Measurements from ENCODE around the gene HDAC4. TPM values are rescaled to one million over a fixed set of nuclear protein-coding genes. Genes with fewer than 3 reads are reported as not detected.

HDAC4 gene
- total RNA-seq, 1 donor from 2014 or later: 7.8 TPM

DNA sequence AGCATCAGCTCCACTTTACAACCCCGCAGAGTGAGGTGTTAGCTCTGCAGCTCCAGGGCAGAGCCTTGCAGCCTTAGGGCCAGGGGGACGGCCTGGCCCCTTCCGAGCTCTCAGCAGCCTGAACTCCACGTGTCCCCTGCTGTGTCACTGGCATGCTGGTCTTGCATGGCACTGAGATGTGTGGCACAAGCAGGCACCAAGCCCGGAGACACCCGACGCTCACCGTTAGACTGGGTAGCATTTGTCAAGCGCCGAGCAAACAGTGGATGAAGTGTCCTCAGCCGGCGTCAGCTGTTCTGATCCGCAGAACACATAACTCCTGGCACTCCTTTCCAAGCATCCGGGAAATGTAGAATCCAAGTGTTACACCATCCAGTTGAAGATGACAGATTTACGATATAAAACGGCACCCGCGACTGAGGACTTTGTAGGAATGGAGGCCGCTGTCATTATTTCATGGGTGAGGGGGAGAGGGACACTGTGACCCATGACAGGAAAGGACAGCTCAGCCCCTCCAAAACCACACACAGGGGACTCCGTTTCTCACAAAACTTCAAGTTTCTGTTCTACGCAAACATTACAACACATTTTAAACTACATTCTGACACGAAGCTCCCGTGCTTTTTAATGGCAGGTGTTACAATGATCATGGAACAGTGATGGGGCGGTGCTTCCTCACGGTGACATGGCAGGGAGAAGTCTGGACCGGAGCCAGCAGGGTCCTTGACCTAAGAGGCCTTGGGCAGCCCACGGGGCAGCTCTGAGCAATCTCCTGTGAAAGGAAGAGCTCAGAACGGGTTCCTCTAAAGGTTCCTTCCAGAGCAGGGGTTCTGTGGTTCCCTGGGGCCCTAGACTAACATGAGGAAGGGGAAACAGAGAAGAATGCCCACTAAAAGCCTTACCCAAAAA lies 89.4 kb downstream of the HDAC4 start:
- DNase-seq (ENCODE audit: low read depth): no peak
- Histone ChIP-seq H3K36me3 (ENCODE audit: control insufficient read depth, insufficient read depth, low read length) (no peaks in the 10 kb centered on the region), H3K4me3 (ENCODE audit: low read depth, low read length) (no peak overlapping the region), H3K27me3 (ENCODE audit: control insufficient read depth, insufficient read depth, low read length) (no peaks in the 10 kb centered on the region)
- TF ChIP-seq CTCF (IDR thresholded peaks at IDR 0.05; ENCODE audit: insufficient read depth, low read length, poor library complexity, severe bottlenecking): no peak

DNA sequence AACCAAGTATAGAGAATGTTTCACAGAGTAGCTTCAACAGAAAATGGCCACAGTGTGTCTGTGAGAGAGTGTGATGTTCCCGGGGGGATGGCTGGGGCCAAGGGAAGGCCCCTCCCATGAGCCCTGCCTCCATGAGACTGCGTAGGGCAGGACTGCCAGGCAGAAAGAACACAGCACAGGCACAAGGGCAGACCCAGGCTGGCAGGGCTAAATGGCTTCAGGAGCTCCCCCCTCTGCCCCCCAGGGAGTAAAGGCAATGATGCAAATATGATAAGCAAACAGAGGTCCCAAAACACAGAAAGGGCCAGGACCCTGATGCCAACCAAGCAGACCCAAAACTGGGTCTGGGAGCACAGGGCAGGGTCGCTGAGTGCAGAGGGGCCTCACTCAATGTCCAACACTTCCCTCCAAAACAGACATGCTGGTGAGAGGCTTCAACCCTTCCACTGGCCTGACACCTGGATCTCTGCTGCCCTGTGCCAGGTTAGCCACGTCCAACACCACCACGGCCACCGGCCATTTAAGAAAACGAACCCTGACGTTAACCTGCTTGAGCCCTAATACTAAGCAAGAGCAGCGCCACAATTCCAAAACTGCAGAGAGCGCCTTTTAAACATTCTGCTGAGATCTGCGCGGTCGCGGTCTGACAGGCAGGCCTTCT lies 90.3 kb downstream of the HDAC4 start:
- Histone ChIP-seq H3K4me3 (ENCODE audit: low read depth, low read length) (no peak overlapping the region), H3K27me3 (ENCODE audit: control insufficient read depth, insufficient read depth, low read length) (no peaks in the 10 kb centered on the region), H3K36me3 (ENCODE audit: control insufficient read depth, insufficient read depth, low read length) (no peaks in the 10 kb centered on the region)
- DNase-seq (ENCODE audit: low read depth): no peak
- TF ChIP-seq CTCF (IDR thresholded peaks at IDR 0.05; ENCODE audit: insufficient read depth, low read length, poor library complexity, severe bottlenecking): no peak

- H3K4me3 ChIP-seq (ENCODE audit: low read depth, low read length): no peak overlapping the region
- TF ChIP-seq CTCF (IDR thresholded peaks at IDR 0.05; ENCODE audit: insufficient read depth, low read length, poor library complexity, severe bottlenecking): no peak
- no peaks in the 10 kb centered on the region for H3K27me3 ChIP-seq (ENCODE audit: control insufficient read depth, insufficient read depth, low read length)
- no peak for DNase-seq (ENCODE audit: low read depth)
- H3K36me3 ChIP-seq (ENCODE audit: control insufficient read depth, insufficient read depth, low read length): no peaks in the 10 kb centered on the region
Observed at GRCh38 chr2:239309398-239310245, 91.2 kb downstream of the HDAC4 start.

GRCh38 chr2:239308661-239309397 lies 92.0 kb downstream of the HDAC4 start:
- TF ChIP-seq CTCF (IDR thresholded peaks at IDR 0.05; ENCODE audit: insufficient read depth, low read length, poor library complexity, severe bottlenecking): no peak
- Histone ChIP-seq H3K4me3 (ENCODE audit: low read depth, low read length) (no peak overlapping the region), H3K36me3 (ENCODE audit: control insufficient read depth, insufficient read depth, low read length) (no peaks in the 10 kb centered on the region), H3K27me3 (ENCODE audit: control insufficient read depth, insufficient read depth, low read length) (no peaks in the 10 kb centered on the region)
- no peak for DNase-seq (ENCODE audit: low read depth)

DNA sequence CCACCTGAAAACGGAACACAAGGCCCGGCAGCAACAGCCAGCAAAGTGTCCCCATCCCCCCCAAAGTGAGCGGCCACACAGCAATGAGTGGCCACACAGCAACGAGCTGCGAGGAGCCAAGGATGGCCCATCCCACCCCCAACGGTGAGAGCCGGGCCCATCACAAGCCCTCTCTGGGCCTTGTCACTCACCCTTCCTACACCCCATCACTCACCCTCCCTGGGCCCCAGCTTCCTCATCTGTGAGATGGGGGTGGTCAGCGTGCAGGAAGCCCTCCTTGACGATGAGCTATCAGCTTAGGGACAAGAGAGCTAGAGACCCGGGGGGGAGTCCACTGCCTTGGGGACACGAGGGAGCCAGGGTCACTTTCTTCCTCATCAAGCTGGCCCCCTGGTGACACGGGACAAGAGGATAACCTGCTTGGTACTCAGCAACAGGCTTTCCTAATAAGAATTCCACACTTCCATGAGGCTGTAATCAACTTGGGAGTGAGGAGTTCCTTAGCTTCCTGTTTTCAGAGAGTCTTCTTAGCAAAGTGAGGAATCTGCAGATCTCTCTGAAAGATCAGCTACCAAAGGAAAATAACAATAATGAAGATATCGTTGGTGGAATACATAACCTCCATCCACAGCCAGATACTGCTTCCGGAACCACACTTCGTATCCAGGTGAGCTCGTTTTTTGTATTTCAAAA lies 92.8 kb downstream of the HDAC4 start:
- no peak for DNase-seq (ENCODE audit: low read depth)
- H3K4me3 ChIP-seq (ENCODE audit: low read depth, low read length): no peak overlapping the region
- H3K27me3 ChIP-seq (ENCODE audit: control insufficient read depth, insufficient read depth, low read length): no peaks in the 10 kb centered on the region
- TF ChIP-seq CTCF (IDR thresholded peaks at IDR 0.05; ENCODE audit: insufficient read depth, low read length, poor library complexity, severe bottlenecking): no peak
- H3K36me3 ChIP-seq (ENCODE audit: control insufficient read depth, insufficient read depth, low read length): no peaks in the 10 kb centered on the region

All from kidney epithelial cell (primary cell).